Smooth muscle cell (in vitro differentiated cells): Measurements from ENCODE around the gene FICD. TPM values are rescaled to one million over a fixed set of nuclear protein-coding genes. Genes with fewer than 3 reads are reported as not detected.

Source experiments
- DNase-seq: peaks from one replicate; lab custom pipeline; 2025; ENCODE audit not compliant: unreplicated experiment; lab: John Stamatoyannopoulos, UW
- H2AFZ ChIP-seq: fragments of 200-600 bp; sonication (generic); 2 replicates; pipeline ENCODE4 v1.6.0; 2016; ENCODE audit warnings: antibody characterized with exemption, low read depth, mild to moderate bottlenecking
- H3F3A ChIP-seq: fragments of 200-600 bp; sonication (generic); 2 replicates; pipeline ENCODE4 v1.6.0; 2017; ENCODE audit warnings: antibody characterized with exemption, low read depth
- H3K27ac ChIP-seq: fragments of 200-600 bp; sonication (generic); 2 replicates; pipeline ENCODE4 v1.5.1; 2016; ENCODE audit warnings: low read depth, mild to moderate bottlenecking
- H3K27me3 ChIP-seq: fragments of 200-600 bp; sonication (generic); 2 replicates; pipeline ENCODE4 v1.6.1; 2016; ENCODE audit warnings: low read depth, mild to moderate bottlenecking
- H3K36me3 ChIP-seq: fragments of 200-600 bp; sonication (generic); 2 replicates; pipeline ENCODE4 v1.5.1; 2016; ENCODE audit warnings: low read depth
- H3K4me1 ChIP-seq: fragments of 200-600 bp; sonication (generic); 2 replicates; pipeline ENCODE4 v1.5.1; 2016; ENCODE audit warnings: low read depth
- H3K4me2 ChIP-seq: fragments of 200-600 bp; sonication (generic); 2 replicates; pipeline ENCODE4 v1.6.0; 2016; ENCODE audit warnings: mild to moderate bottlenecking
- H3K4me3 ChIP-seq: fragments of 200-600 bp; sonication (generic); 2 replicates; pipeline ENCODE4 v1.5.1; 2016; ENCODE audit warnings: mild to moderate bottlenecking
- H3K79me2 ChIP-seq: fragments of 200-600 bp; sonication (generic); 2 replicates; pipeline ENCODE4 v1.6.0; 2016; ENCODE audit warnings: low read depth, mild to moderate bottlenecking
- H3K9ac ChIP-seq: fragments of 200-600 bp; sonication (generic); 2 replicates; pipeline ENCODE4 v1.6.0; 2016; ENCODE audit warnings: low read depth
- H3K9me3 ChIP-seq: fragments of 200-600 bp; sonication (generic); replicated peaks from 2 replicates; pipeline ENCODE4 v1.5.1; 2016; ENCODE audit warnings: low read depth
- H4K20me1 ChIP-seq: fragments of 200-600 bp; sonication (generic); 2 replicates; pipeline ENCODE4 v1.6.0; 2016; ENCODE audit warnings: low read depth
- WGBS: methylation state at CpG from one replicate; pipeline ENCODE4 v1.1.7; 2016; ENCODE audit warnings: low lambda C conversion rate; 5-methylcytosine and 5-hydroxymethylcytosine counted together
- polyA plus RNA-seq: library from polyadenylated mRNA; unstranded; fragments of >200 nt; fragmentation: Nextera tagmentation; extraction: Ambion mirVana; gene quantifications from 2 replicates; pipeline ENCODE4 v1.2.1, GENCODE V29; 2016
- total RNA-seq: library from RNA; depleted of rRNA; stranded (reverse); fragments of >200 nt; gene quantifications from 2 replicates; pipeline ENCODE4 v1.2.3, GENCODE V29; 2014
- TF ChIP-seq, protein P1 (sequence below): fragments of 200-600 bp; sonication (generic); IDR thresholded peaks from 2 replicates; pipeline ENCODE4 v1.5.1; 2017; ENCODE audit warnings: borderline replicate concordance, mild to moderate bottlenecking, antibody characterized with exemption; ENCODE audit not compliant: insufficient read depth, poor library complexity, severe bottlenecking

Gene FICD
- total and polyA plus RNA-seq, 2 experiments from 2014 or later: 6.8 to 7.5 TPM

- 83% methylated on average over 2 of the region's 2 CpGs for WGBS
Measured at GRCh38 chr12:108565976-108566375, 50.9 kb downstream of the FICD start.

DNA sequence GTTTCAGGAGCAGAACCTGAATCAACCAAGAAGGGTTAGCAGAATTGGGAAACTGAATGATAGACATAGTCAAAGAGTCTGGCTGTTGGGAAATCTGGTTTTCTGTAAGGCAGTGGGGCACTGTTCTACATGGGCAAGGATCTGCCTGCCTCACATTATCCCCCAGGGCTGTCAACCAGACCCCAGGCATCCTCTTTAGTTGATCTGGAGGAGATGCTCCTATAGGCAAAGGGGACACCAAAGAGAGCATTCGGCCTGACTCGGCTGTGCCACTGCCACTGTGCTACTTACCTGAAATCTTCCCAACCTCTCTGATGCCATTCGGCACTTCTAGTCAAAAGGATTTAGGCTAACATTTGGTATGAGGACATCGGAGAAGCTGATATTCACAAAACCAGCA, 51.4 kb downstream of the FICD start:
- H3K9ac ChIP-seq: no peak overlapping the region
- peaks cover 14% of the 10 kb centered on the region for H3K79me2 ChIP-seq
- DNase-seq: no peak
- H3F3A ChIP-seq: peaks cover 19% of the 10 kb centered on the region
- H3K27ac ChIP-seq: no peak overlapping the region
- no peaks in the 10 kb centered on the region for H3K9me3 ChIP-seq
- H3K4me1 ChIP-seq: no peaks in the 10 kb centered on the region
- H4K20me1 ChIP-seq: peaks cover 8% of the 10 kb centered on the region
- no peak overlapping the region for H3K4me2 ChIP-seq
- H3K36me3 ChIP-seq: peaks cover 11% of the 10 kb centered on the region
- H3K4me3 ChIP-seq: no peak overlapping the region
- no peaks in the 10 kb centered on the region for H3K27me3 ChIP-seq
- TF ChIP-seq, protein P1, sequence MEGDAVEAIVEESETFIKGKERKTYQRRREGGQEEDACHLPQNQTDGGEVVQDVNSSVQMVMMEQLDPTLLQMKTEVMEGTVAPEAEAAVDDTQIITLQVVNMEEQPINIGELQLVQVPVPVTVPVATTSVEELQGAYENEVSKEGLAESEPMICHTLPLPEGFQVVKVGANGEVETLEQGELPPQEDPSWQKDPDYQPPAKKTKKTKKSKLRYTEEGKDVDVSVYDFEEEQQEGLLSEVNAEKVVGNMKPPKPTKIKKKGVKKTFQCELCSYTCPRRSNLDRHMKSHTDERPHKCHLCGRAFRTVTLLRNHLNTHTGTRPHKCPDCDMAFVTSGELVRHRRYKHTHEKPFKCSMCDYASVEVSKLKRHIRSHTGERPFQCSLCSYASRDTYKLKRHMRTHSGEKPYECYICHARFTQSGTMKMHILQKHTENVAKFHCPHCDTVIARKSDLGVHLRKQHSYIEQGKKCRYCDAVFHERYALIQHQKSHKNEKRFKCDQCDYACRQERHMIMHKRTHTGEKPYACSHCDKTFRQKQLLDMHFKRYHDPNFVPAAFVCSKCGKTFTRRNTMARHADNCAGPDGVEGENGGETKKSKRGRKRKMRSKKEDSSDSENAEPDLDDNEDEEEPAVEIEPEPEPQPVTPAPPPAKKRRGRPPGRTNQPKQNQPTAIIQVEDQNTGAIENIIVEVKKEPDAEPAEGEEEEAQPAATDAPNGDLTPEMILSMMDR: no peak
- 95% methylated on average over 4 of the region's 4 CpGs for WGBS
- no peak overlapping the region for H2AFZ ChIP-seq

More at GRCh38 chr12:108565976-108566375, 50.9 kb downstream of the FICD start:
- Histone ChIP-seq H4K20me1 (peaks cover 8% of the 10 kb centered on the region), H3K4me3 (no peak overlapping the region), H3K4me1 (no peaks in the 10 kb centered on the region), H3F3A (peaks cover 19% of the 10 kb centered on the region), H3K27me3 (no peaks in the 10 kb centered on the region), H2AFZ (no peak overlapping the region), H3K79me2 (peaks cover 14% of the 10 kb centered on the region), H3K9me3 (no peaks in the 10 kb centered on the region), H3K4me2 (no peak overlapping the region), H3K27ac (no peak overlapping the region), H3K36me3 (peaks cover 11% of the 10 kb centered on the region), H3K9ac (no peak overlapping the region)
- TF ChIP-seq, protein P1: no peak
- DNase-seq: no peak

GRCh38 chr12:108567406-108568337, 52.6 kb downstream of the FICD start:
- no peak for DNase-seq
- H3K36me3 ChIP-seq: peaks cover 11% of the 10 kb centered on the region
- 60% methylated on average over 7 of the region's 7 CpGs for WGBS

More at GRCh38 chr12:108567406-108568337, 52.6 kb downstream of the FICD start:
- H3K9ac ChIP-seq: no peak overlapping the region
- no peak overlapping the region for H3K4me3 ChIP-seq
- no peaks in the 10 kb centered on the region for H3K27me3 ChIP-seq
- H4K20me1 ChIP-seq: peaks cover 8% of the 10 kb centered on the region
- no peak overlapping the region for H3K27ac ChIP-seq
- H3K4me1 ChIP-seq: no peaks in the 10 kb centered on the region
- peaks cover 19% of the 10 kb centered on the region for H3F3A ChIP-seq
- no peak overlapping the region for H3K4me2 ChIP-seq
- no peak overlapping the region for H2AFZ ChIP-seq
- H3K79me2 ChIP-seq: peaks cover 13% of the 10 kb centered on the region
- TF ChIP-seq, protein P1: no peak
- no peaks in the 10 kb centered on the region for H3K9me3 ChIP-seq
